ENCODE measurements around the gene MRPS30.

The MRPS30 gene

DNA sequence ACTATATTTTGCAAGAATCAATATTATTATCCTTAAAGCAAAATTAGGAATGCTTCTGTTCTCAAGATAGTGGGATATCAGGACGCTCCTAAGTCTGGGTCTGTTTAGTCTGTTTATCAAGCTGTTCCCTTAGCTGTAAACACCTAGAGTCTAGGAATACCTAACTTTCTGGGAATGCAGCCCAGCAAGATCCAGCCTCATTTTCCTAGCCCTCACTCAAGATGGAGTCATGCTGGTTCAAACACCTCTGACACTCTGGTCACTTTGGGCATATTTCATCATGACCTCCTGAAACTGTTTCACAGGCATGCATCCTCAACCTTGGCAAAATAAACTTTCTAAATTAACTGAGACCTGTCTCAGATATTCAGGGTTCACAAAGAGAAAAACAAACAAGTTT, 14.4 kb upstream of the MRPS30 start:
- Histone ChIP-seq H3K4me3 (ENCODE audit: low read length, poor library complexity, severe bottlenecking) (no peak overlapping the region), H3K79me2 (ENCODE audit: insufficient read depth, low read length) (no peaks in the 10 kb centered on the region), H2AFZ (ENCODE audit: low read length) (no peak overlapping the region), H3K4me2 (ENCODE audit: low read depth, low read length, poor library complexity, severe bottlenecking) (no peak overlapping the region), H3K36me3 (ENCODE audit: insufficient read depth, low read length) (no peaks in the 10 kb centered on the region), H3K9ac (ENCODE audit: low read depth, low read length, poor library complexity, severe bottlenecking) (no peak overlapping the region), H4K20me1 (ENCODE audit: insufficient read depth, low read length, poor library complexity, severe bottlenecking) (no peaks in the 10 kb centered on the region), H3K9me2 (replicated peaks; ENCODE audit: low read depth, low read length) (no peaks in the 10 kb centered on the region), H3K27me3 (ENCODE audit: insufficient read depth, low read length, poor library complexity, severe bottlenecking) (no peaks in the 10 kb centered on the region), H3K9me3 (ENCODE audit: insufficient read depth, low read depth, low read length) (peaks cover 7% of the 10 kb centered on the region; the same call in 1 of the 2 replicates), H3K4me1 (ENCODE audit: insufficient read depth, low read length, poor library complexity, severe bottlenecking) (no peaks in the 10 kb centered on the region), H3F3A (ENCODE audit: low read depth) (no peaks in the 10 kb centered on the region)
- TF ChIP-seq, protein P1, sequence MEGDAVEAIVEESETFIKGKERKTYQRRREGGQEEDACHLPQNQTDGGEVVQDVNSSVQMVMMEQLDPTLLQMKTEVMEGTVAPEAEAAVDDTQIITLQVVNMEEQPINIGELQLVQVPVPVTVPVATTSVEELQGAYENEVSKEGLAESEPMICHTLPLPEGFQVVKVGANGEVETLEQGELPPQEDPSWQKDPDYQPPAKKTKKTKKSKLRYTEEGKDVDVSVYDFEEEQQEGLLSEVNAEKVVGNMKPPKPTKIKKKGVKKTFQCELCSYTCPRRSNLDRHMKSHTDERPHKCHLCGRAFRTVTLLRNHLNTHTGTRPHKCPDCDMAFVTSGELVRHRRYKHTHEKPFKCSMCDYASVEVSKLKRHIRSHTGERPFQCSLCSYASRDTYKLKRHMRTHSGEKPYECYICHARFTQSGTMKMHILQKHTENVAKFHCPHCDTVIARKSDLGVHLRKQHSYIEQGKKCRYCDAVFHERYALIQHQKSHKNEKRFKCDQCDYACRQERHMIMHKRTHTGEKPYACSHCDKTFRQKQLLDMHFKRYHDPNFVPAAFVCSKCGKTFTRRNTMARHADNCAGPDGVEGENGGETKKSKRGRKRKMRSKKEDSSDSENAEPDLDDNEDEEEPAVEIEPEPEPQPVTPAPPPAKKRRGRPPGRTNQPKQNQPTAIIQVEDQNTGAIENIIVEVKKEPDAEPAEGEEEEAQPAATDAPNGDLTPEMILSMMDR (conservative IDR thresholded peaks at IDR 0.05; ENCODE audit: low read length) = no peak
- no peak for TF ChIP-seq EZH2phosphoT487 (IDR thresholded peaks at IDR 0.05; ENCODE audit: borderline replicate concordance)

- no peaks in the 10 kb centered on the region for H3K4me1 ChIP-seq (ENCODE audit: insufficient read depth, low read length, poor library complexity, severe bottlenecking)
- TF ChIP-seq, protein P1 (conservative IDR thresholded peaks at IDR 0.05; ENCODE audit: low read length) = no peak
- no peak for TF ChIP-seq EZH2phosphoT487 (IDR thresholded peaks at IDR 0.05; ENCODE audit: borderline replicate concordance)
- no peak overlapping the region for H2AFZ ChIP-seq (ENCODE audit: low read length)
- H3K79me2 ChIP-seq (ENCODE audit: insufficient read depth, low read length) = no peaks in the 10 kb centered on the region
- no peaks in the 10 kb centered on the region for H3F3A ChIP-seq (ENCODE audit: low read depth)
- H3K4me2 ChIP-seq (ENCODE audit: low read depth, low read length, poor library complexity, severe bottlenecking) = no peak overlapping the region
- peaks cover 7% of the 10 kb centered on the region; the same call in 1 of the 2 replicates for H3K9me3 ChIP-seq (ENCODE audit: insufficient read depth, low read depth, low read length)
- no peak overlapping the region for H3K4me3 ChIP-seq (ENCODE audit: low read length, poor library complexity, severe bottlenecking)
- no peaks in the 10 kb centered on the region for H3K27me3 ChIP-seq (ENCODE audit: insufficient read depth, low read length, poor library complexity, severe bottlenecking)
- H4K20me1 ChIP-seq (ENCODE audit: insufficient read depth, low read length, poor library complexity, severe bottlenecking) = no peaks in the 10 kb centered on the region
- no peaks in the 10 kb centered on the region for H3K36me3 ChIP-seq (ENCODE audit: insufficient read depth, low read length)
- no peaks in the 10 kb centered on the region for H3K9me2 ChIP-seq (replicated peaks; ENCODE audit: low read depth, low read length)
- H3K9ac ChIP-seq (ENCODE audit: low read depth, low read length, poor library complexity, severe bottlenecking) = no peak overlapping the region
These were observed 13.3 kb upstream of the MRPS30 start for GRCh38 chr5:44795496-44795895.

GRCh38 chr5:44797841-44798240, 10.9 kb upstream of the MRPS30 start:
- Histone ChIP-seq H3K79me2 (ENCODE audit: insufficient read depth, low read length) (no peaks in the 10 kb centered on the region), H3K4me3 (ENCODE audit: low read length, poor library complexity, severe bottlenecking) (no peak overlapping the region), H3K36me3 (ENCODE audit: insufficient read depth, low read length) (no peaks in the 10 kb centered on the region), H3K9ac (ENCODE audit: low read depth, low read length, poor library complexity, severe bottlenecking) (no peak overlapping the region), H3K4me2 (ENCODE audit: low read depth, low read length, poor library complexity, severe bottlenecking) (no peak overlapping the region), H4K20me1 (ENCODE audit: insufficient read depth, low read length, poor library complexity, severe bottlenecking) (no peaks in the 10 kb centered on the region), H3K9me3 (ENCODE audit: insufficient read depth, low read depth, low read length) (peaks cover 7% of the 10 kb centered on the region; the same call in 1 of the 2 replicates), H3K27me3 (ENCODE audit: insufficient read depth, low read length, poor library complexity, severe bottlenecking) (no peaks in the 10 kb centered on the region), H3K4me1 (ENCODE audit: insufficient read depth, low read length, poor library complexity, severe bottlenecking) (no peaks in the 10 kb centered on the region), H2AFZ (ENCODE audit: low read length) (no peak overlapping the region), H3K9me2 (replicated peaks; ENCODE audit: low read depth, low read length) (no peaks in the 10 kb centered on the region), H3F3A (ENCODE audit: low read depth) (no peaks in the 10 kb centered on the region)
- TF ChIP-seq, protein P1 (conservative IDR thresholded peaks at IDR 0.05; ENCODE audit: low read length) = no peak

All from Loucy (cell line).